GM12878 (cell line): Measurements from ENCODE around the gene CENPP. TPM values are rescaled to one million over a fixed set of nuclear protein-coding genes. Genes with fewer than 3 reads are reported as not detected.

ENCODE experiments used
- ATAC-seq: fragments of 200-7000 bp; cut with Tn5 transposase; 3 replicates; pipeline ENCODE4 v1.9.1; 2020; ENCODE audit warnings: mild to moderate bottlenecking, moderate library complexity
- BruUV-seq: library from RNA; stranded (reverse); fragments of 400-500 nt; replicated peaks from 2 replicates; lab custom pipeline; 2021; lab: Mats Ljungman, UMichigan
- CTCF ChIA-PET: fragments of 300-600 bp; sonication (Branson Sonifier 250); formaldehyde crosslinking; extraction: SDS; loops from one replicate; lab custom pipeline; 2021; ENCODE audit warnings: inconsistent platforms; lab: Yijun Ruan, JAX
- POLR2A ChIA-PET: fragments of 350-600 bp; formaldehyde crosslinking; extraction: SDS; loops from one replicate; lab custom pipeline; 2021; ENCODE audit warnings: inconsistent platforms; lab: Charles Lee
- RAD21 ChIA-PET: fragments of 300-600 bp; sonication (Branson Sonifier 250); formaldehyde crosslinking; loops from one replicate; lab custom pipeline; 2023; ENCODE audit warnings: antibody characterized with exemption; ENCODE audit not compliant: unreplicated experiment; lab: Charles Lee
- SMC1A ChIA-PET: fragments of 300-600 bp; sonication (Branson Sonifier 250); formaldehyde crosslinking; loops from one replicate; lab custom pipeline; 2023; ENCODE audit not compliant: unreplicated experiment, uncharacterized antibody; lab: Charles Lee
- DNase-seq: peaks from one replicate; pipeline ENCODE4 v3.0.0-alpha.2; 2011; ENCODE audit warnings: low read depth, low spot score
- FAIRE-seq: peaks from 3 replicates; lab custom pipeline; 2011; peaks lifted over from hg19 to GRCh38; lab: Jason Lieb, UNC
- H2AFZ ChIP-seq: 2 replicates; pipeline ENCODE4 v1.6.0; 2011; ENCODE audit warnings: low read depth, low read length, control low read depth; ENCODE audit not compliant: control insufficient read depth
- H3K27ac ChIP-seq: 2 replicates; pipeline ENCODE4 v1.5.1; 2011; ENCODE audit warnings: control low read depth; ENCODE audit not compliant: control insufficient read depth, insufficient read depth
- H3K27me3 ChIP-seq, 2 experiments: replicated peaks in 1 of 2; 2 replicates each; pipeline versions ENCODE4 v1.6.0 to v1.6.1; 2011; ENCODE audit warnings: low read length in 1 of 2; ENCODE audit not compliant: control insufficient read depth in 2 of 2, insufficient read depth in 2 of 2
- H3K36me3 ChIP-seq, 2 experiments: 2 replicates each; pipeline ENCODE4 v1.5.1; 2011; ENCODE audit warnings: low read length in 1 of 2; ENCODE audit not compliant: control insufficient read depth in 2 of 2, insufficient read depth in 2 of 2
- H3K4me1 ChIP-seq: 2 replicates; pipeline ENCODE4 v1.6.1; 2011; ENCODE audit warnings: mild to moderate bottlenecking, low read length, moderate library complexity, mixed read lengths; ENCODE audit not compliant: control insufficient read depth, insufficient read depth
- H3K4me2 ChIP-seq: 2 replicates; pipeline ENCODE4 v1.6.0; 2011; ENCODE audit warnings: control low read depth; ENCODE audit not compliant: control insufficient read depth, insufficient read depth
- H3K4me3 ChIP-seq: fragments of 200-600 bp; sonication (generic); 2 replicates; pipeline ENCODE4 v1.5.1; 2016
- H3K79me2 ChIP-seq: 2 replicates; pipeline ENCODE4 v1.6.0; 2011; ENCODE audit warnings: low read length; ENCODE audit not compliant: control insufficient read depth, insufficient read depth
- H3K9ac ChIP-seq: 2 replicates; pipeline ENCODE4 v1.8.0; 2011; ENCODE audit warnings: low read length, control low read depth, mixed read lengths; ENCODE audit not compliant: control insufficient read depth, insufficient read depth
- H3K9me3 ChIP-seq: replicated peaks from 3 replicates; pipeline ENCODE4 v1.5.1; 2011; ENCODE audit warnings: mild to moderate bottlenecking, low read length; ENCODE audit not compliant: control insufficient read depth, insufficient read depth
- H4K20me1 ChIP-seq: 2 replicates; pipeline ENCODE4 v1.6.0; 2011; ENCODE audit not compliant: control insufficient read depth, insufficient read depth
- CHD1 ChIP-seq: IDR thresholded peaks from 2 replicates; pipeline ENCODE4 v1.6.1; 2012; ENCODE audit warnings: low read depth, low read length, improper control_type of control experiment
- CHD2 ChIP-seq: IDR thresholded peaks from 2 replicates; pipeline ENCODE4 v1.6.1; 2011; ENCODE audit warnings: low read depth, low read length, improper control_type of control experiment, borderline replicate concordance
- CUX1 ChIP-seq: IDR thresholded peaks from 2 replicates; pipeline ENCODE4 v1.6.1; 2012; ENCODE audit warnings: improper control_type of control experiment, low read depth, low read length; ENCODE audit not compliant: insufficient replicate concordance
- FOXK2 ChIP-seq: fragments of 450-650 bp; IDR thresholded peaks from 2 replicates; pipeline ENCODE4 v1.6.1; 2017; ENCODE audit warnings: mild to moderate bottlenecking, moderate library complexity
- GATAD2B ChIP-seq: fragments of 450-650 bp; conservative IDR thresholded peaks from 2 replicates; pipeline ENCODE4 v1.6.1; 2017; ENCODE audit warnings: low read depth, mild to moderate bottlenecking, moderate library complexity
- HDAC2 ChIP-seq: fragments of 200-600 bp; sonication (generic); IDR thresholded peaks from 2 replicates; pipeline ENCODE4 v1.6.1; 2017
- MAX ChIP-seq: IDR thresholded peaks from 2 replicates; pipeline ENCODE4 v1.6.1; 2012; ENCODE audit warnings: low read depth, low read length, improper control_type of control experiment
- MEF2A ChIP-seq: IDR thresholded peaks from 2 replicates; pipeline ENCODE4 v1.6.1; 2011; ENCODE audit warnings: low read depth, mild to moderate bottlenecking, low read length, moderate library complexity; ENCODE audit not compliant: insufficient read depth
- MXI1 ChIP-seq: fragments of 150-350 bp; IDR thresholded peaks from 2 replicates; pipeline ENCODE4 v1.6.1; 2011; ENCODE audit warnings: low read depth, mild to moderate bottlenecking, inconsistent platforms, low read length, improper control_type of control experiment
- NFXL1 ChIP-seq: fragments of 450-650 bp; IDR thresholded peaks from 2 replicates; pipeline ENCODE4 v1.6.1; 2017; ENCODE audit warnings: antibody characterized with exemption, mild to moderate bottlenecking, borderline replicate concordance
- SIX5 ChIP-seq: IDR thresholded peaks from 2 replicates; pipeline ENCODE4 v1.6.1; 2011; ENCODE audit warnings: mild to moderate bottlenecking, low read depth, low read length, moderate library complexity; ENCODE audit not compliant: severe bottlenecking
- SMAD1 ChIP-seq: fragments of 450-650 bp; IDR thresholded peaks from 2 replicates; pipeline ENCODE4 v1.6.1; 2018; ENCODE audit warnings: mild to moderate bottlenecking, low read depth; ENCODE audit not compliant: partially characterized antibody
- SPI1 ChIP-seq: IDR thresholded peaks from 2 replicates; pipeline ENCODE4 v1.6.1; 2011; ENCODE audit warnings: low read depth, mild to moderate bottlenecking, low read length, moderate library complexity, borderline replicate concordance; ENCODE audit not compliant: insufficient read depth
- ZBTB4 ChIP-seq: fragments of 450-650 bp; formaldehyde crosslinking; IDR thresholded peaks from 2 replicates; pipeline ENCODE4 v1.4.0; 2022; ENCODE audit warnings: mild to moderate bottlenecking, moderate library complexity
- ZSCAN29 ChIP-seq: fragments of 450-650 bp; IDR thresholded peaks from 2 replicates; pipeline ENCODE4 v1.6.1; 2017; ENCODE audit warnings: mild to moderate bottlenecking, moderate library complexity
- WGBS: methylation state at CpG from one replicate; pipeline ENCODE4 v1.1.6; 2016; ENCODE audit warnings: low lambda C conversion rate; ENCODE audit not compliant: insufficient replicate concordance, insufficient coverage; ENCODE audit errors: missing lambda C conversion rate; 5-methylcytosine and 5-hydroxymethylcytosine counted together
- in situ Hi-C: fragments of 300-500 bp; cut with MboI; formaldehyde crosslinking; loops from 9 replicates; pipeline ENCODE4 v1.14.3; 2018; ENCODE audit warnings: mixed read lengths
- intact Hi-C: fragments of 100-400 bp; cut with micrococcal nuclease; formaldehyde crosslinking; loops from one replicate; pipeline ENCODE4 v1.14.2; 2022; ENCODE audit not compliant: unreplicated experiment
- polyA plus RNA-seq, 11 experiments: library from polyadenylated mRNA; depleted of rRNA in 4 of 11; unstranded in 6 of 11; stranded (reverse) in 5 of 11; fragments of >200 nt; fragmentation: Nextera tagmentation in 4 of 11; fragmentation: Illumina TruSeq in 1 of 11; extraction: Ambion mirVana in 4 of 11; extraction: Trizol in 1 of 11; gene quantifications; 1 replicate in 1 of 11; 2 replicates in 10 of 11; pipeline versions ENCODE4 v1.2.1 to v1.2.3, GENCODE V29; 2011 to 2016; ENCODE audit warnings: inconsistent platforms in 2 of 11, missing spikeins in 2 of 11, low read depth in 1 of 11
- total RNA-seq, 4 experiments: library from RNA; depleted of rRNA in 3 of 4; stranded (reverse); fragments of >200 nt in 3 of 4; fragmentation: Illumina TruSeq in 1 of 4; extraction: Trizol in 1 of 4; gene quantifications; 2 replicates each; pipeline versions ENCODE4 v1.2.1 to v1.2.3, GENCODE V29; 2013 to 2021

Gene CENPP
- total and polyA plus RNA-seq, 10 of the 15 experiments (the other 5 are each of a cell fraction or from before 2014, with no cell fraction given) = 9.4 to 31.4 (median 19.8) TPM

- TF ChIP-seq GATAD2B (no peak), HDAC2 (no peak), MXI1 (no peak)
Measured at GRCh38 chr9:92648474-92648971, 322.8 kb downstream of the CENPP start (continued).

- Histone ChIP-seq H3K36me3 (peaks cover 13 to 31% of the 10 kb centered on the region in 2 experiments), H3K4me2 (no peak overlapping the region), H3K4me1 (no peaks in the 10 kb centered on the region), H2AFZ (no peak overlapping the region), H3K9me3 (no peaks in the 10 kb centered on the region; the same call in 2 of the 3 replicates), H3K4me3 (no peak overlapping the region), H4K20me1 (no peaks in the 10 kb centered on the region), H3K27me3 (no peaks in the 10 kb centered on the region), H3K9ac (no peak overlapping the region), H3K79me2 (no peaks in the 10 kb centered on the region), H3K27ac (no peak overlapping the region)
- CTCF ChIA-PET = interaction anchor here (1.0 to 1.1 kb wide), 2 partner anchors 10 to 49 kb away, joined by 3 to 4 read pairs; no protein-coding TSS in a partner anchor
- DNase-seq = no peak
- in situ Hi-C loops = no loop called here
- intact Hi-C loops = no loop called here
- FAIRE-seq = no peak
- ATAC-seq = no peak
- SMC1A ChIA-PET = no interaction called here
- POLR2A ChIA-PET = no interaction called here
- no TSS peak for BruUV-seq
- WGBS = 100% methylated on average over 5 of the region's 5 CpGs
- RAD21 ChIA-PET = no interaction called here
- TF ChIP-seq CHD2 (no peak), SIX5 (no peak), FOXK2 (no peak), ZSCAN29 (no peak), MAX (no peak), MEF2A (no peak), CHD1 (no peak), SPI1 (no peak), CUX1 (no peak), NFXL1 (no peak), ZBTB4 (CRISPR knock-in tag) (no peak), SMAD1 (no peak)
Measured at GRCh38 chr9:92649007-92649406, 323.3 kb downstream of the CENPP start.
